Measurements from ENCODE around the gene PTPRN2. TPM values are rescaled to one million over a fixed set of nuclear protein-coding genes. Genes with fewer than 3 reads are reported as not detected.
"Not testable (repeated sequence)": the region's sequence is repeated elsewhere in the genome, so short reads cannot be mapped to it uniquely, and the experiment has no call there.

Gene PTPRN2
- total RNA-seq, 2 donors from 2014 or later: 0.72 to 0.79 TPM

GRCh38 chr7:158425676-158426075, 161.9 kb downstream of the PTPRN2 start:
- not testable (repeated sequence) for ATAC-seq (replicated peaks in 1 of 2); H3K4me3 Mint-ChIP-seq; H3K4me1 Mint-ChIP-seq (ENCODE audit: low read depth); H3K36me3 Mint-ChIP-seq (ENCODE audit: insufficient read depth in 2 of 2); H3K9me3 Mint-ChIP-seq; H3K27ac Mint-ChIP-seq; DNase-seq; H3K27me3 Mint-ChIP-seq (ENCODE audit: low read depth)

- H3K27me3 Mint-ChIP-seq (ENCODE audit: low read depth): no peaks in the 10 kb centered on the region
- H3K36me3 Mint-ChIP-seq (ENCODE audit: insufficient read depth in 2 of 2): no peaks in the 10 kb centered on the region
- H3K4me1 Mint-ChIP-seq (ENCODE audit: low read depth): no peaks in the 10 kb centered on the region
- H3K27ac Mint-ChIP-seq: no peak overlapping the region
- no peak for DNase-seq
- H3K9me3 Mint-ChIP-seq: no peaks in the 10 kb centered on the region
- no peak overlapping the region for H3K4me3 Mint-ChIP-seq
- no peak for ATAC-seq (replicated peaks in 1 of 2)
Observed at GRCh38 chr7:158424531-158424930, 163.1 kb downstream of the PTPRN2 start.

DNA sequence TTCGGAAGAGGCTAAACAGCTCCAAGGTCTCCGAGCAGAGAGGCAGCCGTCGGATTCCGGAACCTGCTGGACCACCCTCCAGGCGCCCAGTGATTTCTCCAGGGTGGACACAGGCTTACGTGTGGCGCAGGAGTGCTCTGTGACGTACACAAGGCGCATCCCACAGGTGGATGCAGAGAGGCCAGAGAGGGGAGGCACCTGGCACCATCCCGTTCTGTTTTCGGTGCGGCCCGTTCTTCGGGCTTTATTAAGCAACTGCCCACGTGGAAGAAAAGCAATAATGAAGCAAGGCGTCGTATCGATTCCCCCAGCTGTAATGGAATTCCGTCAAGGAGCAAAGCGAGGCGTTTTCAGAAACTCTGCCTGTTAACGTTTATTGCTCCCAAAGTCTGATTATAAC, 163.6 kb downstream of the PTPRN2 start:
- Mint-ChIP-seq H3K27me3 (ENCODE audit: low read depth) (no peaks in the 10 kb centered on the region), H3K9me3 (no peaks in the 10 kb centered on the region), H3K36me3 (ENCODE audit: insufficient read depth in 2 of 2) (no peaks in the 10 kb centered on the region), H3K4me1 (ENCODE audit: low read depth) (no peaks in the 10 kb centered on the region), H3K27ac (no peak overlapping the region), H3K4me3 (no peak overlapping the region)
- no peak for ATAC-seq (replicated peaks in 1 of 2)
- no peak for DNase-seq

DNA sequence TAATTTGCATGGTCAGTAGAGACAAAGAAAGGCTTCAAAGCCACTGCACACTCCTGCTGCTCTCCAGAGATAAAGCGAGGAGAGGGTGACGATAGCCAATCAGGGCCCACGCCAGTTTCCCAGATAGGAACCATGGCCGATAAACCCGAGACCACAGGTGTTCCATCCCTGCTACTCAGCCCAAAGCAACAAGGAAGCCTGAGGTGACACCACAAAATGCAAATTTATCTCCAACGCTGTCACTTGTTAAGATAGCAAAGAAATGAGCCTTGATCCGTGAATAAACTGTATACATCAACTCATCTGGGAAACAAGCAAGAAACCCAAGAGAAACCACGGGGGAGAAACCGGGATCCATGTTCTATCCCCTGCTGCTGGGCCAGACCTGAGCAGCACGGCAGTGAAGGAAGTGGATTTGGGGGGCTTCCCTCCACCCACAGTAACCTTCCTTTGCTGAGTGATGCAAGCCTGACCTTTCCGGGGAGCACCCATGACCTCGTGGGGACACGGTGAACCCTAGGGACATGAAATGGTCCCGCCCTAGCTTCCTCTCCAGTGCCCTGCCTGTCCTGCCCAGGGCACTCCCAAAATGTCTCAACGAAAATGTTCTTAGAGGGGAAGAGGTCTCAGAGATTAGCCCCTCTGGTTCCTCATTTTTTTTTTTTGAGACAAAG, 164.6 kb downstream of the PTPRN2 start:
- Mint-ChIP-seq H3K4me3 (no peak overlapping the region), H3K36me3 (ENCODE audit: insufficient read depth in 2 of 2) (peaks cover 0 to 2% of the 10 kb centered on the region in 2 donors), H3K27me3 (ENCODE audit: low read depth) (no peaks in the 10 kb centered on the region), H3K27ac (no peak overlapping the region), H3K9me3 (peaks cover 3 to 7% of the 10 kb centered on the region in 2 donors), H3K4me1 (ENCODE audit: low read depth) (no peaks in the 10 kb centered on the region)
- ATAC-seq (replicated peaks in 1 of 2): no peak
- no peak for DNase-seq

GRCh38 chr7:158422196-158422886, 165.3 kb downstream of the PTPRN2 start:
- no peaks in the 10 kb centered on the region for H3K4me1 Mint-ChIP-seq (ENCODE audit: low read depth)
- H3K9me3 Mint-ChIP-seq: peaks cover 3 to 10% of the 10 kb centered on the region in 2 donors
- H3K27me3 Mint-ChIP-seq (ENCODE audit: low read depth): no peaks in the 10 kb centered on the region
- DNase-seq (no peak), ATAC-seq (replicated peaks in 1 of 2) (no peak)
- no peak overlapping the region for H3K27ac Mint-ChIP-seq
- peaks cover 0 to 2% of the 10 kb centered on the region in 2 donors for H3K36me3 Mint-ChIP-seq (ENCODE audit: insufficient read depth in 2 of 2)
- no peak overlapping the region for H3K4me3 Mint-ChIP-seq

- DNase-seq: no peak
- Mint-ChIP-seq H3K4me1 (ENCODE audit: low read depth) (no peaks in the 10 kb centered on the region), H3K27ac (no peak overlapping the region), H3K36me3 (ENCODE audit: insufficient read depth in 2 of 2) (peaks cover 0 to 2% of the 10 kb centered on the region in 2 donors), H3K27me3 (ENCODE audit: low read depth) (no peaks in the 10 kb centered on the region), H3K4me3 (no peak overlapping the region), H3K9me3 (peaks cover 3 to 15% of the 10 kb centered on the region in 2 donors)
- no peak for ATAC-seq (replicated peaks in 1 of 2)
Observed at GRCh38 chr7:158421361-158421760, 166.3 kb downstream of the PTPRN2 start.

- no peak for ATAC-seq (replicated peaks in 1 of 2)
- H3K36me3 Mint-ChIP-seq (ENCODE audit: insufficient read depth in 2 of 2): peaks cover 0 to 2% of the 10 kb centered on the region in 2 donors
Observed at GRCh38 chr7:158420591-158421340, 166.9 kb downstream of the PTPRN2 start.

DNA sequence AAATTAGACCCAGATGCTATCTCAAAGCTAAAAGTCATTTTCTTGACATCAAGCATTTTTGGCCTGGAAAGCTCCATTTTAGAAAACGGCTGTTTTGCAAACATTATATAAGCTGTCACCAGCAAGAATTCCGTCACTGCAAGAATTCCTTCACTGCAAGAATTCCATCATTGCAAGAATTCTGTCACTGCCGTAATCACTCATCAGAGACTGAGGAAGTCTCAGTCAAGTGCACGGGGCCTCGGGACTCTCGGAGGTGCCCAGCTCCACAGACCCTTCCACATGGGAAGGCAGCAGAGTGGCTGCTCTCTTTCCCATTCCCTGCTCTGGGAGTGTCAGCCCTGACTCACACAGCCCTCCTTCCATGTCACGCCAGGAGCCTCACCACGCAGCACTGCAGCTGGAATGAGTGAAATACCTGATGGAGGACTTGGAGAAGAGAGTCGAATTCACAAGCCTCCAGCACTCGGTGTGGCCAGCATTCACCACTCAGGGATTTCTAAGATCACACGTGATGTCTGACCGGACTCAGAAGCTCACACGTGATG, 168.3 kb downstream of the PTPRN2 start:
- H3K36me3 Mint-ChIP-seq (ENCODE audit: insufficient read depth in 2 of 2): peaks cover 0 to 2% of the 10 kb centered on the region in 2 donors
- peaks cover 3 to 15% of the 10 kb centered on the region in 2 donors for H3K9me3 Mint-ChIP-seq
- H3K27ac Mint-ChIP-seq: no peak overlapping the region
- no peaks in the 10 kb centered on the region for H3K4me1 Mint-ChIP-seq (ENCODE audit: low read depth)
- H3K4me3 Mint-ChIP-seq: no peak overlapping the region
- ATAC-seq (replicated peaks in 1 of 2) (no peak), DNase-seq (no peak)
- no peaks in the 10 kb centered on the region for H3K27me3 Mint-ChIP-seq (ENCODE audit: low read depth)

More at GRCh38 chr7:158420591-158421340, 166.9 kb downstream of the PTPRN2 start:
- Mint-ChIP-seq H3K9me3 (peaks cover 3 to 15% of the 10 kb centered on the region in 2 donors), H3K4me1 (ENCODE audit: low read depth) (no peaks in the 10 kb centered on the region), H3K27ac (no peak overlapping the region), H3K4me3 (no peak overlapping the region), H3K27me3 (ENCODE audit: low read depth) (no peaks in the 10 kb centered on the region)
- DNase-seq: no peak

GRCh38 chr7:158418395-158418794, 169.2 kb downstream of the PTPRN2 start:
- H3K9me3 Mint-ChIP-seq: peaks cover 3 to 15% of the 10 kb centered on the region in 2 donors
- not testable (repeated sequence) for H3K27ac Mint-ChIP-seq; H3K4me1 Mint-ChIP-seq (ENCODE audit: low read depth); H3K4me3 Mint-ChIP-seq; H3K27me3 Mint-ChIP-seq (ENCODE audit: low read depth); H3K36me3 Mint-ChIP-seq (ENCODE audit: insufficient read depth in 2 of 2); ATAC-seq (replicated peaks in 1 of 2); DNase-seq

DNA sequence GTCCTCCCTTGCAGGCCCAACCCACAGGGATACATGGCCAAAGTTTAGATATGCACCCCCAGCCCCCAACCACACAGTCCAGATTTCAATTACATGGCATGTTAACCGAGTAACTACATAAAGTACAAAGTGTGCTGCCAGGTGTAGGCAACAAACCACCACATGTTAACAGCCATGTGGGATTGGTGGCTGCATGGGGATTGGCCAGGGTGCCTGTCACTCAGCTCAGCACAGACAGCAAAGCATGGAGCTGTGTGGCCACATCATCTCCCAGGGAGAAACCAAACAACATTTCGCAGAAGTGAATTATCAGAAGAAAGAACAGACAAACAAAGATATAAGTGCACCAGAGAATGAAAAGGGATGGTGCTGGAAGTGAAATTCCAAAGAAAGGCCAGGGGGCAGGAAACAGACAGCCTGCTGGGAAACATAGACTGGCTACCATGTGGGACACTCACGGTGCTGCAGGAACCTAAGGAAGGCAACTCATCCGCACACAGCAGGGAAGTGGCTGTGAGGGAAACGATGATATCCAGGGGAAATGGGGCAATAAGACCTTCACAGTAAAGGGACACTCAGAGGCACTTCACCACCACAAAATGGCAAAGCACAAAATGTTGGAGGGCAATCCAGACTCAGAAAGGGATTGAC, 171.2 kb downstream of the PTPRN2 start:
- Mint-ChIP-seq H3K4me1 (ENCODE audit: low read depth) (no peaks in the 10 kb centered on the region), H3K4me3 (no peak overlapping the region), H3K27ac (no peak overlapping the region), H3K9me3 (peaks cover 3 to 15% of the 10 kb centered on the region in 2 donors), H3K36me3 (ENCODE audit: insufficient read depth in 2 of 2) (peaks cover 0 to 2% of the 10 kb centered on the region in 2 donors), H3K27me3 (ENCODE audit: low read depth) (no peaks in the 10 kb centered on the region)
- no peak for ATAC-seq (replicated peaks in 1 of 2)
- DNase-seq: no peak

DNA sequence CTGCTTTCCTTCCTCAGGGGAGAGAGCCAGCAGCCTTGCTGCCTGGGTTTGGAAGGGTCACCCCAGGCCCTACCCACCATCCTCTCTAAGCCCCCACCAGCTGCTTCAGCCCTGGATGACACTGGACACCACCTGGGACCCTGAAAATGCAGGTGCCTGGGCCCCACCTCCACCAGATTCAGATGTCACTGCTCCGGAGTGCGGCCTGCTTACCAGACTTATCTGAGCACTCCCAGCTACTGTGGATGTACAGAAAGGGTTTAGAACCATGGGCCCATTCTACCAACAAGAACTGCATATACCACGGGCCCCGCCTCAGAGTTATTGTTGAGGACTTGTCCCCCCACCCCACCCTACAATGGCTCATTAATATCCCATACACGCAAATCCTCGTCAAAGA, 172.3 kb downstream of the PTPRN2 start:
- DNase-seq (no peak), ATAC-seq (replicated peaks in 1 of 2) (no peak)
- Mint-ChIP-seq H3K9me3 (peaks cover 3 to 15% of the 10 kb centered on the region in 2 donors), H3K27me3 (ENCODE audit: low read depth) (no peaks in the 10 kb centered on the region), H3K36me3 (ENCODE audit: insufficient read depth in 2 of 2) (peaks cover 0 to 2% of the 10 kb centered on the region in 2 donors), H3K4me3 (no peak overlapping the region), H3K27ac (no peak overlapping the region), H3K4me1 (ENCODE audit: low read depth) (no peaks in the 10 kb centered on the region)

GRCh38 chr7:158414486-158414961, 173.1 kb downstream of the PTPRN2 start:
- no peaks in the 10 kb centered on the region for H3K4me1 Mint-ChIP-seq (ENCODE audit: low read depth)
- peaks cover 3 to 15% of the 10 kb centered on the region in 2 donors for H3K9me3 Mint-ChIP-seq
- DNase-seq (no peak), ATAC-seq (replicated peaks in 1 of 2) (no peak)
- no peak overlapping the region for H3K27ac Mint-ChIP-seq
- H3K27me3 Mint-ChIP-seq (ENCODE audit: low read depth): no peaks in the 10 kb centered on the region
- H3K4me3 Mint-ChIP-seq: no peak overlapping the region
- peaks cover 0 to 2% of the 10 kb centered on the region in 2 donors for H3K36me3 Mint-ChIP-seq (ENCODE audit: insufficient read depth in 2 of 2)
